ENCODE results near the gene SLC35E1. TPM values are rescaled to one million over a fixed set of nuclear protein-coding genes. Genes with fewer than 3 reads are reported as not detected.

SLC35E1 gene
- total RNA-seq, 1 donor from 2014 or later = 24.7 TPM

- TF ChIP-seq CTCF (IDR thresholded peaks at IDR 0.05; ENCODE audit: insufficient read depth, low read length, severe bottlenecking) = no peak
- DNase-seq (ENCODE audit: low read depth) (no peak), FAIRE-seq (no peak)
- H3K27me3 ChIP-seq (ENCODE audit: control insufficient read depth, insufficient read depth, low read length) = no peaks in the 10 kb centered on the region
- no peak overlapping the region for H3K4me3 ChIP-seq (ENCODE audit: low read depth, low read length)
- H3K36me3 ChIP-seq (ENCODE audit: control insufficient read depth, insufficient read depth, low read length) = peaks cover 3% of the 10 kb centered on the region
Observed at GRCh38 chr19:16618248-16618647, 46.0 kb upstream of the SLC35E1 start.

- FAIRE-seq (no peak), DNase-seq (ENCODE audit: low read depth) (no peak)
- no peak overlapping the region for H3K4me3 ChIP-seq (ENCODE audit: low read depth, low read length)
- H3K36me3 ChIP-seq (ENCODE audit: control insufficient read depth, insufficient read depth, low read length) = peaks cover 1% of the 10 kb centered on the region
- no peaks in the 10 kb centered on the region for H3K27me3 ChIP-seq (ENCODE audit: control insufficient read depth, insufficient read depth, low read length)
- TF ChIP-seq CTCF (IDR thresholded peaks at IDR 0.05; ENCODE audit: insufficient read depth, low read length, severe bottlenecking) = no peak
Observed at GRCh38 chr19:16615808-16616207, 43.6 kb upstream of the SLC35E1 start.

GRCh38 chr19:16614941-16615340 is 42.7 kb upstream of the SLC35E1 start:
- TF ChIP-seq CTCF (IDR thresholded peaks at IDR 0.05; ENCODE audit: insufficient read depth, low read length, severe bottlenecking) = no peak
- FAIRE-seq (no peak), DNase-seq (ENCODE audit: low read depth) (peak; percentile 22)

GRCh38 chr19:16613841-16614240 is 41.6 kb upstream of the SLC35E1 start:
- FAIRE-seq (no peak), DNase-seq (ENCODE audit: low read depth) (no peak)
- H3K36me3 ChIP-seq (ENCODE audit: control insufficient read depth, insufficient read depth, low read length) = peaks cover 1% of the 10 kb centered on the region
- no peak overlapping the region for H3K4me3 ChIP-seq (ENCODE audit: low read depth, low read length)
- no peak for TF ChIP-seq CTCF (IDR thresholded peaks at IDR 0.05; ENCODE audit: insufficient read depth, low read length, severe bottlenecking)
- no peaks in the 10 kb centered on the region for H3K27me3 ChIP-seq (ENCODE audit: control insufficient read depth, insufficient read depth, low read length)

More at GRCh38 chr19:16614941-16615340, 42.7 kb upstream of the SLC35E1 start:
- no peaks in the 10 kb centered on the region for H3K27me3 ChIP-seq (ENCODE audit: control insufficient read depth, insufficient read depth, low read length)
- peaks cover 1% of the 10 kb centered on the region for H3K36me3 ChIP-seq (ENCODE audit: control insufficient read depth, insufficient read depth, low read length)
- no peak overlapping the region for H3K4me3 ChIP-seq (ENCODE audit: low read depth, low read length)

- TF ChIP-seq CTCF (IDR thresholded peaks at IDR 0.05; ENCODE audit: insufficient read depth, low read length, severe bottlenecking) = no peak
- no peaks in the 10 kb centered on the region for H3K27me3 ChIP-seq (ENCODE audit: control insufficient read depth, insufficient read depth, low read length)
- DNase-seq (ENCODE audit: low read depth) (no peak), FAIRE-seq (no peak)
- H3K36me3 ChIP-seq (ENCODE audit: control insufficient read depth, insufficient read depth, low read length) = no peaks in the 10 kb centered on the region
- H3K4me3 ChIP-seq (ENCODE audit: low read depth, low read length) = no peak overlapping the region
Observed at GRCh38 chr19:16612636-16613035, 40.4 kb upstream of the SLC35E1 start.

GRCh38 chr19:16611121-16611520 is 38.9 kb upstream of the SLC35E1 start:
- no peak for FAIRE-seq
- Histone ChIP-seq H3K27me3 (ENCODE audit: control insufficient read depth, insufficient read depth, low read length) (no peaks in the 10 kb centered on the region), H3K36me3 (ENCODE audit: control insufficient read depth, insufficient read depth, low read length) (peaks cover 1% of the 10 kb centered on the region), H3K4me3 (ENCODE audit: low read depth, low read length) (no peak overlapping the region)
- peak; percentile 43 for DNase-seq (ENCODE audit: low read depth)
- no peak for TF ChIP-seq CTCF (IDR thresholded peaks at IDR 0.05; ENCODE audit: insufficient read depth, low read length, severe bottlenecking)

Measured in bronchial epithelial cell (primary cell).